Measurements from ENCODE around the gene PRAMEF2. TPM values are rescaled to one million over a fixed set of nuclear protein-coding genes. Genes with fewer than 3 reads are reported as not detected.
A peak's percentile ranks its signal among the peaks of the same experiment; 100 is the strongest.
"Not testable (repeated sequence)": the region's sequence is repeated elsewhere in the genome, so short reads cannot be mapped to it uniquely, and the experiment has no call there.

Gene PRAMEF2, protein sequence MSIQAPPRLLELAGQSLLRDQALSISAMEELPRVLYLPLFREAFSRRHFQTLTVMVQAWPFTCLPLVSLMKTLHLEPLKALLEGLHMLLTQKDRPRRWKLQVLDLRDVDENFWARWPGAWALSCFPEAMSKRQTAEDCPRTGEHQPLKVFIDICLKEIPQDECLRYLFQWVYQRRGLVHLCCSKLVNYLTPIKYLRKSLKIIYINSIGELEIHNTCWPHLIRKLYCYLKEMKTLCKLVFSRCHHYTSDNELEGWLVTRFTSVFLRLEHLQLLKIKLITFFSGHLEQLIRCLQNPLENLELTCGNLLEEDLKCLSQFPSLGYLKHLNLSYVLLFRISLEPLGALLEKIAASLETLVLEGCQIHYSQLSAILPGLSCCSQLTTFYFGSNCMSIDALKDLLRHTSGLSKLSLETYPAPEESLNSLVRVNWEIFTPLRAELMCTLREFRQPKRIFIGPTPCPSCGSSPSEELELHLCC
- total RNA-seq, result not detected

DNA sequence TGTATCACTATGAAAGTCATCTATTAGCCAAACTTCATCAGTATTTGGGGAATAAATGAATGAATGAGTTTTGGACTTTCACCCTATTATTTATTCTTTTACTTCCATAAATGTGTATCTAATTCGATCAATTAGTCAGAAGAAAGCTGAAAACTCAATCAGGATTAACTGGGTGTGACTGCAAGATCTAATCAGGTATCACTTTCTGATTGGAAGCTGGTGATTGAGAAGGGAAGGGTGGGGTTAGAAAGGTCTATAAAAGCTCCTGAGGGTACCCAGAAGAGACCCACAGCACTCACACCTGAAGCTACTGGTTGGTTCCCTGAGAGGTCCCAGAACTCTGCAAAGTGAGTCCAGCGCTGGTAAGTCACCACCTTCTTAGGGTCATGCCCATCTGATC, at the start of gene PRAMEF2:
Gene PRAMEF2 (plus strand): TSS at position 301 of the 400 bp plus-strand sequence. CDS start 1,924 bp downstream, outside the sequence.
- DNase-seq (ENCODE audit: low spot score in 2 of 2); intact Hi-C loops (cut with DNase I; ENCODE audit: low total_unique reads): not testable (repeated sequence)
- WGBS, 2 donors, result 65 to 72% methylated on average over 2 of the region's 2 CpGs

DNA sequence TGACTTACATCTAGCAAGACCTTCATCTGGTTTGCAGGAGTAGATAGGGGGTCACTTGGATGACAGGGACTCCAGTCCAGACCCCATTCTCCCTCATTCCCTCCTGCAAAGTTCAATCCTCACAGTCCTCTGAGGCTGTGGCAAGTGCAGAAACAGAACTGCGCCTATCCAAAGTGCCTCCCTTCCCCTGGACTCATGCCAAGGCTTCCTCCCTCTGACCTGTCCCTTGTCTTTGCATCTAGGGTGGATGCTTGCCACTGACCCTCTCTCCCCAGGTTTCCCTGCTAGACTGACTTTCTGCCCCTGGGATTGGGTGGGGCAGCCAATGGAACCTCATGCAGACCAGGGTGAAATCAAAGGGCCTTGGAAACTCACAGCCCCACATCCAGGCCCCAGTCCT, 47.0 kb upstream of the PRAMEF2 start:
- 86 to 89% methylated on average over 1 of the region's 1 CpG for WGBS, 2 donors
- H3K4me3 ChIP-seq (ENCODE audit: low read depth, poor library complexity, severe bottlenecking), result no peak overlapping the region
- TF ChIP-seq, protein P1, sequence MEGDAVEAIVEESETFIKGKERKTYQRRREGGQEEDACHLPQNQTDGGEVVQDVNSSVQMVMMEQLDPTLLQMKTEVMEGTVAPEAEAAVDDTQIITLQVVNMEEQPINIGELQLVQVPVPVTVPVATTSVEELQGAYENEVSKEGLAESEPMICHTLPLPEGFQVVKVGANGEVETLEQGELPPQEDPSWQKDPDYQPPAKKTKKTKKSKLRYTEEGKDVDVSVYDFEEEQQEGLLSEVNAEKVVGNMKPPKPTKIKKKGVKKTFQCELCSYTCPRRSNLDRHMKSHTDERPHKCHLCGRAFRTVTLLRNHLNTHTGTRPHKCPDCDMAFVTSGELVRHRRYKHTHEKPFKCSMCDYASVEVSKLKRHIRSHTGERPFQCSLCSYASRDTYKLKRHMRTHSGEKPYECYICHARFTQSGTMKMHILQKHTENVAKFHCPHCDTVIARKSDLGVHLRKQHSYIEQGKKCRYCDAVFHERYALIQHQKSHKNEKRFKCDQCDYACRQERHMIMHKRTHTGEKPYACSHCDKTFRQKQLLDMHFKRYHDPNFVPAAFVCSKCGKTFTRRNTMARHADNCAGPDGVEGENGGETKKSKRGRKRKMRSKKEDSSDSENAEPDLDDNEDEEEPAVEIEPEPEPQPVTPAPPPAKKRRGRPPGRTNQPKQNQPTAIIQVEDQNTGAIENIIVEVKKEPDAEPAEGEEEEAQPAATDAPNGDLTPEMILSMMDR (IDR thresholded peaks at IDR 0.05), result no peak
- no peak for TF ChIP-seq POLR2A (IDR thresholded peaks at IDR 0.05)
- intact Hi-C loops (cut with DNase I; ENCODE audit: low total_unique reads), result no loop called here
- no peak for DNase-seq (ENCODE audit: low spot score in 2 of 2)

More for the DNA sequence above, at the start of gene PRAMEF2:
- H3K4me3 ChIP-seq (ENCODE audit: low read depth, poor library complexity, severe bottlenecking), result not testable (repeated sequence)

DNA sequence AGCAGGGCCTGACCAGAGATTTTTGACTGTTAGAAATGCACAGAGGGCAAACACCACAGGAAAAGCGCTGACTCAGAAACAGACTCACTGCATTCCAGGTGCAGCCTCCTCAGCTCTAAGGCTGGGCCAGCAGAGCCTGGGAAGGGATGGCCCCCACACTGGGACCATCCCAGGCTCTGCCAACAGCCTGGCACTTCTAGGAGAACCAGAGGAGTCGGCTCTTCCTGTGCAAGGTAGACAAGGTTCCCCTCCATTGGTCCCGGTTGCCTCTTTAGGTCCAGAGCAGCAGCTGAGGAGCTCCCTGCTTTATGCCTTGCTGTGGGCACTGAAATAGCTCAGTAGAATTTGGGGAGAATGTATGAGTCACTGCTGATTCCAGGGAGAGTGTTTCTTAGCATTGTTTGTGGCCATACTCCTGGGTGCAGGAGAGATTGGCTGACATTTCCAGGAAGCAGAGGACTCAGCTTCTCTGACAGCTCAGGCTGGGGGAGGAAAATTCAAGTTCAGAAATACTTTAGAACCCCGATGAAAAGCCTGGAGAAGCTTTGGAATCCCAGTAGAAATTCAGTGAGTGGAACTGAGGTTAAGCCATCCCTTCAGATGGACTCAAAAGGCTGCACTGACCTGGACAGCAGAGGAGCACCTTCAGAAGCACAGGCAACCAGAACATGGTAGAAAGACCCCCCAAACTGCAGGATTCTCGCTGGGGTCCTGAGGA, 46.0 kb upstream of the PRAMEF2 start:
- DNase-seq (ENCODE audit: low spot score in 2 of 2), result no peak
- intact Hi-C loops (cut with DNase I; ENCODE audit: low total_unique reads), result no loop called here
- TF ChIP-seq POLR2A (IDR thresholded peaks at IDR 0.05), result no peak
- TF ChIP-seq, protein P1 (IDR thresholded peaks at IDR 0.05), result no peak
- whole genome bisulfite sequencing, 2 donors, result 64% methylated on average over 5 of the region's 5 CpGs
- H3K4me3 ChIP-seq (ENCODE audit: low read depth, poor library complexity, severe bottlenecking), result no peak overlapping the region

DNA sequence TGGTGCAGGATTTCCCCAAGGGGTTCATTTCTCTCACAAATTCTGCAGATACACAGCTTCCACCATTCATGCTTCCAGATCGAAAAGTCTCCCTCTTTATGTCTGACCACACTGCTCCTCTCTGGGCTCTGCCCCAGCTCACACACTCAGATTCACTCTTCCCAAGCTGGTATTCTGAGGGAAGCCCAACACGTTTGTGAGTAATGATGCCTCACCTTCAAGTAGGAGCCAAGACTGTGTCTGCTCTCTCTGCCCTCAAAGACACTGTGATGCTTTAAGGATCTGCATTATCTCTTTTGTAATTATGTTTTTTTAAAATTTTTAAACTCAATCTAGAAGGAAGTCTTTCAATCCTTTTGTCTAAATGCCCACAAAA, 45.5 kb upstream of the PRAMEF2 start:
- no peak overlapping the region for H3K4me3 ChIP-seq (ENCODE audit: low read depth, poor library complexity, severe bottlenecking)
- TF ChIP-seq, protein P1 (IDR thresholded peaks at IDR 0.05), result no peak
- no peak for TF ChIP-seq POLR2A (IDR thresholded peaks at IDR 0.05)
- intact Hi-C loops (cut with DNase I; ENCODE audit: low total_unique reads), result no loop called here
- 51 to 53% methylated on average over 2 of the region's 2 CpGs for WGBS, 2 donors
- DNase-seq (ENCODE audit: low spot score in 2 of 2), result no peak

DNA sequence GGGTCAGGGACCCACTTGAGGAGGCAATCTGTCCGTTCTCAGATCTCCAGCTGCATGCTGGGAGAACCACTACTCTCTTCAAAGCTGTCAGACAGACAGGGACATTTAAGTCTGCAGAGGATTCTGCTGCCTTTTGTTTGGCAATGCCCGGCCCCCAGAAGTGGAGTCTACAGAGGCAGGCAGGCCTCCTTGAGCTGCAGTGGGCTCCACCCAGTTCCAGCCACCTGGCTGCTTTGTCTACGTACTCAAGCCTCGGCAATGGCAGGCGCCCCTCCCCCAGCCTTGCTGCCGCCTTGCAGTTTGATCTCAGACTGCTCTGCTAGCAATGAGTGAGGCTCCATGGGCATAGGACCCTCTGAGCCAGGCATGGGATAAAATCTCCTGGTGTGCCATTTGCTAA, 37.8 kb upstream of the PRAMEF2 start:
- H3K4me3 ChIP-seq (ENCODE audit: low read depth, poor library complexity, severe bottlenecking); DNase-seq (ENCODE audit: low spot score in 2 of 2); intact Hi-C loops (cut with DNase I; ENCODE audit: low total_unique reads): not testable (repeated sequence)
- WGBS, 2 donors, result 65 to 70% methylated on average over 6 of the region's 6 CpGs

DNA sequence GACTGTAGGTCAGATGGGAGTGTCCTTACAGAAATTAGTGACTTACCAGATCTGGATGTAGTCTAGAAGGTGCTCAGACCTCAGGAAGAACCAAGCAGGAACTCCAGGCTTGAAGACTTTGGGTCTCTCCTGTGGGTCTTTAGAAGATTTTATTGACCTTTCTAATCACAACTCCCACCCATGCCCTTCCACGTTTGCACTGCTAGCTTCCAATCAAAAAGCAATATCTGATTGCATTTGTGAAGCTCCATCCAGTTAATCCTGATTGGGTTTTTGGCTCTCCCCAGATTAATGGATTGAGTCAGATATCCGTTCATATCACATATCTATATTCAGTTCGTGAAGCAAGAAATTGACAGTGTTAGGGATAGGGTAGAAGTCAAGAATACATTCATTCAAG, 25.6 kb upstream of the PRAMEF2 start, which contains the start of gene PRAMEF11:
Gene PRAMEF11 (minus strand): TSS at position 101 of the 400 bp plus-strand sequence. CDS start 2,621 bp downstream, outside the sequence.
- DNase-seq (ENCODE audit: low spot score in 2 of 2); intact Hi-C loops (cut with DNase I; ENCODE audit: low total_unique reads); H3K4me3 ChIP-seq (ENCODE audit: low read depth, poor library complexity, severe bottlenecking): not testable (repeated sequence)
- 62 to 64% methylated on average over 3 of the region's 3 CpGs for WGBS, 2 donors

DNA sequence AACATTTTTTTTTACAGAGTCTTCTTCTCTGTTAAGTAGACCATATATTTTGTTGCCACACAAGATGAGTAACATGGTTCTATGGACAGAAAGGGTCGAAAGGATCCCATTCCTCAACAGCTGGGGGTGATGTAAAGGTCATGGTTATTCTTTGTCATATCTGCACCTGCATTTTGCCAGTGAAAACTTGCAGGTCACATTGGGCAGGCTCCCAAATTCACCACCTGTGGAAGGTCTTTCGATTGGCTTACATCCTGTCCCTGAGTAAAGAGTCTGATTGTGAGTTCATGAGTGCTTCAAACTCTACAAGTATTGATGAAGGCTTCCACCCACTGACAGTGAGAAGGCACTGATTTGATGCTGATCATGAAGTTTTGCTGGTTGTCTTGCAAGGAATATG, 23.6 kb upstream of the PRAMEF2 start:
- 42 to 58% methylated on average over 2 of the region's 2 CpGs for WGBS, 2 donors
- H3K4me3 ChIP-seq (ENCODE audit: low read depth, poor library complexity, severe bottlenecking); intact Hi-C loops (cut with DNase I; ENCODE audit: low total_unique reads); DNase-seq (ENCODE audit: low spot score in 2 of 2): not testable (repeated sequence)

DNA sequence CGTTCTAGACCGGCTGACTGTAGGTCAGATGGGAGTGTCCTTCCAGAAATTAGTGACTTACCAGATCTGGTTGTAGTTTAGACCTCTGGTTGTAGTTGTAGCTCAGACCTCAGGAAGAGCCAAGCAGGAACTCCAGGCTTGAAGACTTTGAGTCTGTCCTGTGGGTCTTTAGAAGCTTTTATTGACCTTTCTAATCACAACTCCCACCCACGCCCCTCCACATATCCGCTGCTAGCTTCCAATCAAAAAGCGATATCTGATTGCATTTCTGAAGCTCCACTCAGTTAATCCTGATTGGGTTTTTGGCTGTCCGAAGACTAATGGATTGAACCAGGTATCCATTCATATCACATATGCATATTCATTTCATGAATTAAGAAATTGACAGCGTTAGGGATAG, 8.3 kb upstream of the PRAMEF2 start, which contains the start of gene HNRNPCL1:
Gene HNRNPCL1 (minus strand): TSS at position 101 of the 400 bp plus-strand sequence. CDS start 431 bp downstream, outside the sequence.
- H3K4me3 ChIP-seq (ENCODE audit: low read depth, poor library complexity, severe bottlenecking); intact Hi-C loops (cut with DNase I; ENCODE audit: low total_unique reads): not testable (repeated sequence)
- peak in 1 of 2 donors; percentile 5 for DNase-seq (ENCODE audit: low spot score in 2 of 2)
- 90 to 92% methylated on average over 7 of the region's 7 CpGs for WGBS, 2 donors

Measured in lower leg skin (tissue), 4 donors.